ENCODE data around the gene YARS1. TPM values are rescaled to one million over a fixed set of nuclear protein-coding genes. Genes with fewer than 3 reads are reported as not detected.

Gene YARS1
- total and polyA plus RNA-seq, 2 experiments from 2014 or later: 134 to 182 TPM

- no peaks in the 10 kb centered on the region for H3K9me2 ChIP-seq (ENCODE audit: insufficient read depth)
- peaks cover 30% of the 10 kb centered on the region for H3K27me3 Mint-ChIP-seq (ENCODE audit: insufficient read depth, low read depth, poor library complexity)
- no peaks in the 10 kb centered on the region for H3K36me3 ChIP-seq (ENCODE audit: insufficient read depth)
- no peaks in the 10 kb centered on the region for H3K9me3 Mint-ChIP-seq
- DNase-seq (ENCODE audit: low spot score) (no peak), ATAC-seq (peak; percentile 7)
- H3K4me1 ChIP-seq (ENCODE audit: insufficient read depth): peaks cover 13% of the 10 kb centered on the region
- peaks cover 17% of the 10 kb centered on the region for H3K4me1 Mint-ChIP-seq
- no peaks in the 10 kb centered on the region for H3K79me2 ChIP-seq (replicated peaks; ENCODE audit: insufficient read depth)
- TF ChIP-seq CREB1 (CRISPR knock-in tag; IDR thresholded peaks at IDR 0.05; ENCODE audit: low read depth): no peak
- no peak for TF ChIP-seq CTCF (conservative IDR thresholded peaks at IDR 0.05; ENCODE audit: low read depth in 2 of 2)
- TF ChIP-seq ZNF114 (CRISPR knock-in tag; IDR thresholded peaks at IDR 0.05): no peak
- no peak for TF ChIP-seq STAT1 (IDR thresholded peaks at IDR 0.05; ENCODE audit: unreplicated experiment)
- TF ChIP-seq ETS1 (IDR thresholded peaks at IDR 0.05): no peak
- TF ChIP-seq EZH2phosphoT487 (IDR thresholded peaks at IDR 0.05; ENCODE audit: unreplicated experiment): no peak
- TF ChIP-seq ZNF331 (CRISPR knock-in tag; IDR thresholded peaks at IDR 0.05; ENCODE audit: low read depth): no peak
- TF ChIP-seq REST (IDR thresholded peaks at IDR 0.05; ENCODE audit: unreplicated experiment): no peak
- no peak for TF ChIP-seq JUNB (IDR thresholded peaks at IDR 0.05; ENCODE audit: unreplicated experiment)
- no peak for TF ChIP-seq NANOG (IDR thresholded peaks at IDR 0.05; ENCODE audit: borderline replicate concordance)
- peak overlapping the region; percentile 90 for H3K4me2 ChIP-seq
- H3K4me3 Mint-ChIP-seq: peak overlapping the region; percentile 74
- 0 out of 2 replicates have a peak overlapping the region, but pooled peaks have one; percentile 26 for H3K27ac ChIP-seq (ENCODE audit: low read depth)
- H2AFZ ChIP-seq: peak overlapping the region; percentile 56; the same call in 1 of the 2 replicates
- H3K27me3 ChIP-seq (ENCODE audit: insufficient read depth): peaks cover 19% of the 10 kb centered on the region
- no peaks in the 10 kb centered on the region for H4K20me1 ChIP-seq (replicated peaks; ENCODE audit: insufficient read depth)
- no peaks in the 10 kb centered on the region for H3K36me3 Mint-ChIP-seq (ENCODE audit: low read depth)
- H3F3A ChIP-seq (replicated peaks; ENCODE audit: low read depth): peaks cover 20% of the 10 kb centered on the region
- peak overlapping the region; percentile 81 for H3K4me3 ChIP-seq
- H3K27ac Mint-ChIP-seq: no peak overlapping the region
Measured at GRCh38 chr1:32742956-32743355, 74.2 kb downstream of the YARS1 start.
